Measurements from ENCODE around the gene PRG3. TPM values are rescaled to one million over a fixed set of nuclear protein-coding genes. Genes with fewer than 3 reads are reported as not detected.
A peak's percentile ranks its signal among the peaks of the same experiment; 100 is the strongest.
"Not testable (repeated sequence)": the region's sequence is repeated elsewhere in the genome, so short reads cannot be mapped to it uniquely, and the experiment has no call there.

Gene PRG3
- total RNA-seq, 1 experiment from 2014 or later: not detected

- peak; percentile 51 for DNase-seq (ENCODE audit: low read depth, low spot score)
- in situ Hi-C loops (cut with HindIII; ENCODE audit: low pct_unique_long_range_greater_than_20kb, low sequenced_read_pairs): no loop called here
These were observed 7.8 kb downstream of the PRG3 start for GRCh38 chr11:57373146-57373545.

GRCh38 chr11:57370941-57371340, 10.0 kb downstream of the PRG3 start:
- DNase-seq (ENCODE audit: low read depth, low spot score): no peak
- in situ Hi-C loops (cut with HindIII; ENCODE audit: low pct_unique_long_range_greater_than_20kb, low sequenced_read_pairs): no loop called here

- DNase-seq (ENCODE audit: low read depth, low spot score): no peak
- in situ Hi-C loops (cut with HindIII; ENCODE audit: low pct_unique_long_range_greater_than_20kb, low sequenced_read_pairs): no loop called here
These were observed 10.7 kb downstream of the PRG3 start for GRCh38 chr11:57370251-57370650.

- in situ Hi-C loops (cut with HindIII; ENCODE audit: low pct_unique_long_range_greater_than_20kb, low sequenced_read_pairs): no loop called here
- no peak for DNase-seq (ENCODE audit: low read depth, low spot score)
These were observed 12.1 kb downstream of the PRG3 start for GRCh38 chr11:57368845-57369232.

GRCh38 chr11:57368106-57368844, 12.7 kb downstream of the PRG3 start:
- in situ Hi-C loops (cut with HindIII; ENCODE audit: low pct_unique_long_range_greater_than_20kb, low sequenced_read_pairs): no loop called here

GRCh38 chr11:57364851-57365660, 15.9 kb downstream of the PRG3 start:
- in situ Hi-C loops (cut with HindIII; ENCODE audit: low pct_unique_long_range_greater_than_20kb, low sequenced_read_pairs): no loop called here
- DNase-seq (ENCODE audit: low read depth, low spot score): no peak

More at GRCh38 chr11:57368106-57368844, 12.7 kb downstream of the PRG3 start:
- DNase-seq (ENCODE audit: low read depth, low spot score): no peak

GRCh38 chr11:57363131-57364080, 17.5 kb downstream of the PRG3 start:
- no peak for DNase-seq (ENCODE audit: low read depth, low spot score)
- in situ Hi-C loops (cut with HindIII; ENCODE audit: low pct_unique_long_range_greater_than_20kb, low sequenced_read_pairs): no loop called here

GRCh38 chr11:57361926-57362325, 19.0 kb downstream of the PRG3 start:
- in situ Hi-C loops (cut with HindIII; ENCODE audit: low pct_unique_long_range_greater_than_20kb, low sequenced_read_pairs): no loop called here

GRCh38 chr11:57361420-57361819, 19.5 kb downstream of the PRG3 start:
- in situ Hi-C loops (cut with HindIII; ENCODE audit: low pct_unique_long_range_greater_than_20kb, low sequenced_read_pairs); DNase-seq (ENCODE audit: low read depth, low spot score): not testable (repeated sequence)

More at GRCh38 chr11:57361926-57362325, 19.0 kb downstream of the PRG3 start:
- no peak for DNase-seq (ENCODE audit: low read depth, low spot score)

- DNase-seq (ENCODE audit: low read depth, low spot score): no peak
- in situ Hi-C loops (cut with HindIII; ENCODE audit: low pct_unique_long_range_greater_than_20kb, low sequenced_read_pairs): no loop called here
These were observed 20.0 kb downstream of the PRG3 start for GRCh38 chr11:57360991-57361390.

GRCh38 chr11:57359896-57360690, 20.9 kb downstream of the PRG3 start:
- no peak for DNase-seq (ENCODE audit: low read depth, low spot score)
- in situ Hi-C loops (cut with HindIII; ENCODE audit: low pct_unique_long_range_greater_than_20kb, low sequenced_read_pairs): no loop called here

GRCh38 chr11:57359396-57359795, 21.6 kb downstream of the PRG3 start:
- no peak for DNase-seq (ENCODE audit: low read depth, low spot score)
- in situ Hi-C loops (cut with HindIII; ENCODE audit: low pct_unique_long_range_greater_than_20kb, low sequenced_read_pairs): no loop called here

- no peak for DNase-seq (ENCODE audit: low read depth, low spot score)
- in situ Hi-C loops (cut with HindIII; ENCODE audit: low pct_unique_long_range_greater_than_20kb, low sequenced_read_pairs): no loop called here
These were observed 22.0 kb downstream of the PRG3 start for GRCh38 chr11:57358991-57359390.

GRCh38 chr11:57358543-57358961, 22.4 kb downstream of the PRG3 start:
- no peak for DNase-seq (ENCODE audit: low read depth, low spot score)
- in situ Hi-C loops (cut with HindIII; ENCODE audit: low pct_unique_long_range_greater_than_20kb, low sequenced_read_pairs): no loop called here

GRCh38 chr11:57357856-57358255, 23.1 kb downstream of the PRG3 start:
- in situ Hi-C loops (cut with HindIII; ENCODE audit: low pct_unique_long_range_greater_than_20kb, low sequenced_read_pairs): no loop called here
- no peak for DNase-seq (ENCODE audit: low read depth, low spot score)

- in situ Hi-C loops (cut with HindIII; ENCODE audit: low pct_unique_long_range_greater_than_20kb, low sequenced_read_pairs): no loop called here
- DNase-seq (ENCODE audit: low read depth, low spot score): no peak
These were observed 23.6 kb downstream of the PRG3 start for GRCh38 chr11:57357310-57357709.

- DNase-seq (ENCODE audit: low read depth, low spot score): no peak
- in situ Hi-C loops (cut with HindIII; ENCODE audit: low pct_unique_long_range_greater_than_20kb, low sequenced_read_pairs): no loop called here
These were observed 24.7 kb downstream of the PRG3 start for GRCh38 chr11:57356268-57356667.
